HG03175 (cell line): Measurements from ENCODE around the gene ARHGEF28.

Experiments used
- ATAC-seq: cut with Tn5 transposase; IDR thresholded peaks from one replicate; pipeline ENCODE4 v1.9.1; 2021; ENCODE audit warnings: mild to moderate bottlenecking, moderate library complexity; ENCODE audit not compliant: unreplicated experiment

ARHGEF28 gene

GRCh38 chr5:73922224-73922623, 296.2 kb downstream of the ARHGEF28 start:
- ATAC-seq, result no peak

DNA sequence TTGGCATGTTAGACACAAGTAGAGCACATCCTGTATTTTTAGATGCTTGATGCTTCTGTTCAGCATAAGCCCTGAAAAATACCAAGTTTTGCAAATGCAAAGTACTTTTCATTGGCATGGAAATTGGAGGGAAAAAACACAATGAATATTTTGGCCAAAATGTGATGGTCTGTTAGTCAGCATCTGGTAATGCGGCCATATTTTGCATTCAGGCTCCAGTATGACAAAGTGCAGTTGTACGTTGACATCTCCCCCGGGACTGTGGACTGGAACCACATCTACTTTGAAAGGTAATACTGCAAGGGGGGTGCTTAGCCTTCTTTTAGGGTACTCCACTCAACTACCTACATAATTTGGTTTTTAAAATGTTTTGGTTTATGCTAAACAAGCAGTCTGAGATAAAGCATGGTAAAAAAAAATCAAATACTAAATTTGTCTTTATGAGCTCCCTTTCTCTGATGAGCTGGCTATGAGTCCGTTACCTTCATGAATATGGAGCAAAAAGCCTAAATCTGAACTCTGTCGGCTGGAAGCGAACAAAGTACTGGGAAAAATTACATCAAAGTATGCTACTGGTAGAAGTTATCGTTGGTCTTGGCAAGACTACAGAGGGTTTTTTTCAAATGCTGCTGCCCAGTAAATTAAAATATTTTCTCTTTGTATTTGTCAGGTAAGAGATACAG, 297.0 kb downstream of the ARHGEF28 start:
- ATAC-seq, result no peak

DNA sequence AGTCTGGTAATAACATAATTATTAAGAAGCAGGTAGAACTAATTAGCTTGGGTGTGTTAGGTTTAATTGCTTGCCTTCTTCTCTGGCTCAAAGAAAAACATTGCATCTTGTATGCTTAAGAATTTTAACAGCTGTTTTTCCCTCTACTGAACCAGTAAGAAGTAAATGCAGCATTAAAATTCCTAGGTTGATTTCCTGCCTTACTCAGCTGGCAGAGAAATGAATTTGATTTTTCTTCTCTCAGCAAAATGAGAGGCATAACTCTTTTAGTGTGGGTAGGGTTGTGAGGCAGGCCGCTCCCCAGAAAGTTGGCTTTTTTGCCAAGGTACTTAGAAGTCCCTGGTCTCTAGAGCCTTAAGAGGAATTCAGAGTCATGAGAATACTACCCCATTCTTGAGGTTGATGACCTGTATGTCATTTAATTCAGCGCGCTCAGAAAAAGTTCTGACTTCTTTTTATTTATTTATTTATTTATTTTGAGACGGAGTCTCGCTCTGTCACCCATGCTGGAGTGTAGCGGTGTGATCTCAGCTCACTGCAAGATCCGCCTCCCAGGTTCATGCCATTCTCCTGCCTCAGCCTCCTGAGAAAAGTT, 302.6 kb downstream of the ARHGEF28 start:
- no peak for ATAC-seq

DNA sequence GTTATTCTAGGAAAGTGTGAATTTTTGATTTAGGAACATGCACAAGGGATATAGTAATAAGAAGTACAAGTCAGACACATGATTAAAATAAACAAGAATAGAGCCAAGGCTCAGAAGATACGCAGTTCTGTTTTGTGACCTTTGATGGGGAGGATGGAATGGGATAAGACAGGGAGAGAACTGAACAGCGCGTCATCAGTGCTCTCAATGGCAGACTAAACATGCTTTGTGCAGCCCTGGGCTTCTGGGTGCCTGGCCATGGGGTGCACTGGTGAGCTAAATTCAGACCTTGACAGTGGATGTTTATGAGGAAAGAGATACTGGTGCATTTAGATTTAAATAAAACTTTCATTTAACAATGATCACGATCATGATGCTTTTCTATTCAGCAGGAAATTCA, 309.7 kb downstream of the ARHGEF28 start:
- ATAC-seq, result no peak

DNA sequence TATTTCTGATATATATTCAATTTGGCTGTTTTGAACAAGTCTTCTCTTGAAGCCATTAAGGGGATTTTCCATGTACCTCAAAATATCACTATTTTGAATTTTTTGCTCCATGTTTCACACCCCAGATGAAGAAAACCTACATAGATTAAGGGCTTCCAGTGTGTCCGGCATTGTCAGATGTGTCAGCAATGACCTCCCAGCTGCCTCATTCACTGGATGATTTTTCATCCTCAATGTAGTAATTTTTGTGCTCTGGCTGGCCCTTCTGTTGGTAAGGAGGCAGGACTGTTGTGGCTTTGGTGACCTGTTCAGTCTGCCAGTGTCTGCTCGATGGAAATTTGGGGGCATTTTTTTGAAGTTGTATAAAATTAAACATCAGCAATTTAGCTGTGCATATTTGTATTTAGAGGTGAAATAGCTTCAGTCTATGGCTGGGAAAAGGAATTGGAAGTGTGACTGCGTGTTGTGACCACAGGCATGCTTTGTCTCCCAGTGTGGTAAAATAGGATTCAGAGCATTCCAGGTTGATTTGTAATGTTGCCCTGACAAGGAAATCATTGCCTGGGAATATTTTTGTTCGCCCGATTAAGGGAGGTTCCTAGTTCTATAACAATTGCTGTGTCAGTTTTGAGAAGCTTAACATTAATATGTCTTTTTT, 312.4 kb downstream of the ARHGEF28 start:
- no peak for ATAC-seq

DNA sequence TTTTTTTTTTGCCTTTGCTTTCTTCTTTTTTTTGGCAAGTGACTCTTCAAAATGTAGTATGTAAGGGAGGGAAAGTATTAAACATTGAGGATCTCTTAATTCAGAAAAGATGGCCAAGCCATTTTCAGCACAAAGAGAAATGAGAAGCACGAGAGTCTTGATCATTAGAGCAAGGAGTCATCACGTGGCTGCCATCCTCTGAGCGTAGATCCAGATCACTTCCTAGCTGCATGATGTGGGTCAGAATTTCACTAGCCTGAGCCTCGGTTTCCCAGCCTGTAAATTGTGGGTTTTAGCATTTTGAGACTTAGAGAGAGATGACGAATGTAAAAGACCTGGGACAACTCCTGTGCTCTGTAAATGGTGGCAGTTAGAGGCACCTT, 312.9 kb downstream of the ARHGEF28 start:
- ATAC-seq, result no peak

DNA sequence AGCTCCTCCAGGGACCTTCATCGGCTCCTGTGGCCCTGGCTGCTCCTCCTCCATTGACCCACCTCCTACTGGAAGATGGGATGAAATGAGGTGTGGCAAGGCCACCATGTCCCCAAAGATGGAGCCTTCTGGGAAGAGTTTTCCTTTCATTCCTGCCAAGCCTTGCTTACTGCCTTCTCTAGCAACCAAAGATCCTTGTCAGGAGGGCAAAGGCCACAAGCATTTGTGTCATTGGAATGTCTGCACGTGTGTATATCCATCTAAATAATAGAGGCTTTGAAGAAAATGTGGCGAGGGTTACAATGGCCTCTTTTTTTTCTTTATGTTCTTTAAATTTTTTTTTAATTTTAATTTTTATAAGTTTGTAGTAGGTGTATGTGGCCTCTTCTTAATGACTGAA, 313.6 kb downstream of the ARHGEF28 start:
- ATAC-seq, result no peak

DNA sequence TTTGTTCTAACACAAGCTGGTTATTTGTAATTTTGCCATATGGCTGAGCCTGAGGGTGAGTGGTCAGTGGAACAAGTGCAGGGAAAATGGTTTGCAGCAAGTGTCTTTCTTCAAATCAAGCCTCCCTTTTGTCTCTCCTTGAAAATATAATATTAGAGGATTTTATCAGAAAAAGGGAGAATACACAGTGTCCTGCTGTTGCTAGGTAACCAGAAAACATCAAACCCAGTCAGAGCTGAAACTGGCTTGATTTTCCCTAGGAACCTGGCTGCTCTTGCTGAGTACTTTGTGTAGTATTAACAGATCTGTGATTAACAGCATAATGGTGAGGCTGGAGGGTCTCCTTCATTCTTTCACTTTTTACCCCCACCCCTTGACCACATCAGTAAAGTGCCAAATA, 314.0 kb downstream of the ARHGEF28 start:
- ATAC-seq, result no peak

GRCh38 chr5:73940801-73941200, 314.8 kb downstream of the ARHGEF28 start:
- ATAC-seq, result no peak

- no peak for ATAC-seq
Observed at GRCh38 chr5:73942783-73943182, 316.8 kb downstream of the ARHGEF28 start.

DNA sequence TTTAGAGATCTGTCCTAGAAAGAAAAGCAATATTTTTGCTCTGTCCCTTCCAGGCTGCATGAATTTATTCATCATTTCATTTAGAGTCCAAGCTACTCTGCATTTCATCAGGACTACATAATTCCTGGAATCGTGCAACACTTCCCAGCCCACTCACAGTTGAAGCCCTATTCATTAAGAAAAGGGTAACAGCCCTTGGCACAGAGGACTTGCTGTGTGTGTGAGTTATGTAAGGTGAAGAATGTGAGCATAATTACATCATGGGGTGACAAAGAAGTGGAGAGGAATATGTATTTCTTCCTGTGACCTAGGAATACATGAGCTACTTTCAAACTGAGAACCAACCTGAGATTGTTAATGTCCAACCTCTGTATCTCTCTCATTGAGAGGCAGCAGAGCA, 317.4 kb downstream of the ARHGEF28 start:
- ATAC-seq, result no peak

DNA sequence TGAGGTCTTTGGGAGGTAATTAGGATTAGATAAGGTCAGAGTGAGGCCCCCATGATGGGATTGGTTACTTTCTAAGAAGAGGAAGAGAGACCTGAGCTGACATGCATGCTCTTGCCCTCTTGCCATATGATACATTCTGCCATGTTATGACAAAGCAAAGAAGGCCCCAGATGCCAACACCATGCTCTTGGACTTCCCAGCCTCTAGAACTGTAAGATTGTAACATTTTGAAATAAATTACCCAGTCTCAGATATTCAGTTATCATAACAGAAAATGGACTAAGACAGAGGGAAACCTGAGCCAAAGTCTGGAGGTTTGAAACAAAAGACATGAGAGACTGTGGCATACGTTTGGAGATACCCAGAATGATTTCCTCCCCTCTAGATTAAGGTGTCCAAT, 318.6 kb downstream of the ARHGEF28 start:
- ATAC-seq, result no peak

DNA sequence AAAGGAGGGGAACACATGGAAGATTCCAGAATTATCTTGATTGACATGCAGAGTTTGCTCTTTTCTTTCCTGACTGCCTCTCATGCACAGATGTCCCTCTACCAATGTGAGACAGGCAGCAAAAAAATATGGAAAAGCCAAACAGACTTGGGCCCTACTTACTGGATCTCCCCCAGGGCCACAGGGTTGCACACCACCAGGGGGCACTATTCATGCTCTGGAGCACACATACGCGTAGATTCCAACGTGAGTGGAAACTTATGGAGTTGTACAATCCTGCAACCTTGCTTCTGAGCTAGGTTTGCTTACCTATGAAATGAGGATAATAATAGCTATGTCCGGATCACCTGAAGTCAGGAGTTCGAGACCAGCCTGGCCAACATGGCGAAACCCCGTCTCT, 319.5 kb downstream of the ARHGEF28 start:
- no peak for ATAC-seq

DNA sequence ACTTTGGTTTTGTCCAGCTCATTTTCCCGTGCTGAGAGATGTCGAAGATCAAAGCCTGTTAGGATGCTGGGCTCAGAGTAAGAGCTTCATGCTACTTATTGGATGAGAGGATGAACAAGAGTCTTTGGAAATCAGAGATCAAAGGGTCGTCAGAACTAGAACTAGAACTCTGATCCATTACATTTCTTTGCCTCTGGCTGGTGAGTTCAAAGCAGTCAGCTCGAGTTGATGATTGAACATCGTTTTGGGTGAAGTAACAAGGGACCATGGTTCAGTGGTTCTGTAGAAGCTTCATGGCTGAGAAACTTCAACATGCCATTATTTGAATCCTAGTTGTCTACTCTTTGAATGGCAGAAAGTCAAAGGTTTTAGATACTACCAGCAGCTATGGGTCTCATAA, 320.3 kb downstream of the ARHGEF28 start:
- ATAC-seq, result no peak

- ATAC-seq, result no peak
Observed at GRCh38 chr5:73946919-73947602, 321.1 kb downstream of the ARHGEF28 start.

DNA sequence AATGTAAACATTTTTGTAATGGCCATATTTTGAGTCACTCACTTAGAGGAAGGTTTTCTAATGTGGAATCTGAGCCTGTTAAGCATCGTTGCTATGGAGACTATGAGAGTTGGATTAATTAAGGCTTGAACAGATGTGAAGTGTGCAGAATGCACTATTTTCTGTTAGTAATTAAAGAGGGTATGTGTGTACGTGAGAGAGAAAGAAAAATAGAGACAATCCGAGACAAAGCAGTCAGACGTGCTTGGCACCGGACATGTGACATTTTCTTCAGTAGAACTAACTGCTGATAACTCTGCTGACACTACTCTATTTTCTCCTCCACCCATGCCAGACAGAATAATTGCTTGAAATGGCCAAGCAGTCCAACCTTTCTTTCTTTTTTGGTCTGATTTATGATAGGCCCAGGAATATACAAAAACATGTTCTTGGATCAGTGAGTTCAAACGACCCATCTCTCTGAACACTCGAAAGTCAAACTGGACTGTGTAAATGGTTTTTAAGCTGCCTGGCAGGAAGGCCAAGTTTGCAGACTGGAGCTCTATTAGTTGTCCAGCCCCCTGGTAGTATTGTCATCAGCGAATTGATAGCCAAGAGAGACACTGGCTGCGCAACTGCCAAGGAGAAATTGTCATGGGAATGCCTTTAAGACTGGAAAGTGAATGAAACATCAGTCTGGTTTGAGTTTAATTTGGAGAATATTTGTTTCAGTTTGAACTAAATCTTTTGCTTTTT, 322.1 kb downstream of the ARHGEF28 start:
- no peak for ATAC-seq

DNA sequence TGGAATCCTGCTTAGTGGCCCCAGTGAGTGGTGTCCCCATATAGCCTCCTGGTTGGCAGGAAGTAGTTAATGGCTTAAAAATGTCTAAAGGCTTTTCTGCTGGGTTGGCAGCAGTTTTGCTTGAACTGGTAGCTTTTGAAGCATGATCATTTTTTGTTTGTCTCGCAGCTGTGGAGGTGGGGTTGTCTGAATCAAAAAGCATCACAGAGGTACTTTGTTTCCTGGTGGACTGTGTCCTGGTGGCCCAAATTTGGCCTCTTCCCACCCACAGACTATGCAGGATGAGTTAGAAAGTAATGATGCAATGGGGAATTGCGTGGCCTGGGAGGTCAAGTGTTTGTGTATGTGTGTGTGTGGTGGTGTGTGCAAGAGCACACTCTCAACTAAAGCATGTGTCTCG, 322.7 kb downstream of the ARHGEF28 start:
- no peak for ATAC-seq

DNA sequence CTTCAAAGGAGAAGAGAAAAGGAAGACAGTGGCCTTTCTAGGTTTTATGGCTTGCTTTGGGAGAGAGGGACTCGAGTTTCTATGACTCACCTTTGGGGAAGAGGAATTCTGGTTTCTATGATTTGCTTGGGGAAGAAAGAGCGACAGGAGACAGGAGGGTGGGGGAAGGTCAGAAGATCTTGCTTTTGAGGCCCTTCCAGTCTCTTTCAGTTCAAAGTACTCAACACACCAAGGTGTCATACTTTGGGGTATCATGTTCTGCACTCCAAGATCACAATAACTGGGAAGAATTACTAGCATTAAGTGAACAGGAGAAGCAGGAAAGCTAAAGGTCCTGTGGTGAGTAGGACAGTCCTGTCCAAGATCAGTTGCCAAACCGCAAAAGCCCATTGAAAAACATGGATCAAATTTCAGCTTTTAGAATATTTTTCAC, 324.5 kb downstream of the ARHGEF28 start:
- ATAC-seq, result no peak

DNA sequence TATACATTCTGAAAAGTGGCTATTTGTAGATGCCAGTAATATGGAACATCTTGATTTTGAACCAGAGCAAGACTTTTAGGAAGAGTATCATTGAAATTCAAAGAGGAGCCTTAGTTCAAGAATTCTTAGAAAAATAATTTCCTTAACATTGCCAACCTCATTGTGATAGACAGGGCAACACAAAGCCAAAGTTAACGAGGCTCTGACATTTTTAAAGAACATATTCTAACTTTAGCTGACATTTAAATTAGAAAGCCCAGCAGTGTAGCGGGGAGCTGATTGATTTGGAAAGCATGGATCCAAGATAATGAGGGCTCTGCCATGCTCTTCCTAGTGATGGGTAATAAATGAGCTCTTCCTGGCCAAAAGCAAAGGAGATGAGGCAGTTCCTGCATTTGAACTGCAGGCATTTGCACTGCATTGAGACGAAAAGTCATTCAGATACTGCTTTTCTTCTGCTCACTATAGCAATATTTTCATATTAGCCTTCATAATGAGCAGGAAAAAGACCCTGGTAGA, 325.0 kb downstream of the ARHGEF28 start:
- ATAC-seq, result no peak

DNA sequence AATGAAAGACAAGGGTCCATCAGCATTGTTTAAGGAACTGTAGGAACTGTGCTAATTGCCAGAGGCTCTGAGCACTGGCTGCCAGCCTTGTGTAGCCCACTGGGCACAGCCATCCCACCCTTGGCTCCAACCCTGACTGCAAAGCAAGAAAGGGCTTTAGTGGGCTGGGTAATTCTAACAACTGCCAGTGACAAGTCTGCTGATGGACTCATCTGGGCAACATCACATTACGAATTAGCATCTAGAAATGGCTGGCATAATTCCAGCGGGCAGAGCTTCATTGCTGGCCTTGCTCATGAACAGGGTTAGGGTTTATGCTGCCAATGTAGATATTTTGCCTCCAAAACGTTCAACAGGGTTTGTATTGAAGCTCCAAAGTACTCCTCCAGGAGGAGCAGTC, 326.9 kb downstream of the ARHGEF28 start:
- no peak for ATAC-seq

GRCh38 chr5:73954381-73954780, 328.4 kb downstream of the ARHGEF28 start:
- no peak for ATAC-seq
